Calu3 (cell line): Measurements from ENCODE around the gene NHERF1. TPM values are rescaled to one million over a fixed set of nuclear protein-coding genes. Genes with fewer than 3 reads are reported as not detected.

ENCODE experiments used
- BruUV-seq: library from RNA; stranded (reverse); fragments of 400-500 nt; replicated peaks from 2 replicates; lab custom pipeline; 2021; lab: Mats Ljungman, UMichigan
- CTCF ChIA-PET: fragments of 300-600 bp; sonication (Branson Sonifier 250); formaldehyde crosslinking; loops from one replicate; lab custom pipeline; 2022; ENCODE audit warnings: antibody characterized with exemption; lab: Charles Lee
- DNase-seq: peaks from one replicate; pipeline ENCODE4 v3.0.0; 2022
- H3K27ac Mint-ChIP-seq: one replicate; pipeline ENCODE4 v1.8.0; 2022; ENCODE audit warnings: mixed read lengths; ENCODE audit not compliant: unreplicated experiment
- H3K27me3 Mint-ChIP-seq: one replicate; pipeline ENCODE4 v1.8.0; 2022; ENCODE audit warnings: mixed read lengths; ENCODE audit not compliant: unreplicated experiment
- H3K36me3 Mint-ChIP-seq: one replicate; pipeline ENCODE4 v1.8.0; 2022; ENCODE audit warnings: mild to moderate bottlenecking, moderate library complexity, mixed read lengths; ENCODE audit not compliant: insufficient read depth, unreplicated experiment
- H3K4me1 Mint-ChIP-seq: one replicate; pipeline ENCODE4 v1.8.0; 2022; ENCODE audit warnings: mild to moderate bottlenecking, low read depth, mixed read lengths; ENCODE audit not compliant: unreplicated experiment
- H3K4me3 Mint-ChIP-seq: one replicate; pipeline ENCODE4 v1.8.0; 2022; ENCODE audit warnings: mild to moderate bottlenecking, low read depth, moderate library complexity, mixed read lengths; ENCODE audit not compliant: unreplicated experiment
- H3K9me3 Mint-ChIP-seq: one replicate; pipeline ENCODE4 v1.8.0; 2022; ENCODE audit warnings: low read depth, mixed read lengths; ENCODE audit not compliant: unreplicated experiment
- CTCF ChIP-seq: fragments of 200-600 bp; IDR thresholded peaks from one replicate; pipeline ENCODE4 v1.8.0; 2022; ENCODE audit warnings: antibody characterized with exemption; ENCODE audit not compliant: unreplicated experiment
- intact Hi-C: fragments of 100-400 bp; cut with micrococcal nuclease; formaldehyde crosslinking; loops from one replicate; pipeline ENCODE4 v1.10.0; 2022; ENCODE audit not compliant: unreplicated experiment
- total RNA-seq: library from RNA; stranded (reverse); gene quantifications from 2 replicates; pipeline ENCODE4 v1.2.3, GENCODE V29; 2022

The NHERF1 gene
- total RNA-seq, 1 experiment from 2014 or later = 114 TPM

GRCh38 chr17:74746922-74747321 is 1.5 kb upstream of the NHERF1 start:
- H3K36me3 Mint-ChIP-seq = peaks cover 45% of the 10 kb centered on the region
- no TSS peak for BruUV-seq
- TF ChIP-seq CTCF = no peak
- CTCF ChIA-PET = interaction anchor here (0.7 to 3.8 kb wide), 4 partner anchors 13 to 1183 kb away, joined by 3 to 38 read pairs (median 14); no protein-coding TSS in a partner anchor
- H3K9me3 Mint-ChIP-seq = no peaks in the 10 kb centered on the region
- intact Hi-C loops = loop anchor here (5.0 kb wide), 1 partner anchor 35 kb away; no protein-coding TSS in a partner anchor
- H3K27me3 Mint-ChIP-seq = peaks cover 22% of the 10 kb centered on the region
- H3K4me3 Mint-ChIP-seq = no peak overlapping the region
- no peak for DNase-seq
- no peak overlapping the region for H3K27ac Mint-ChIP-seq
- H3K4me1 Mint-ChIP-seq = peaks cover 25% of the 10 kb centered on the region

GRCh38 chr17:74748279-74748528 is 224 bp upstream of the NHERF1 start:
- BruUV-seq = no TSS peak
- peaks cover 55% of the 10 kb centered on the region for H3K36me3 Mint-ChIP-seq
- H3K9me3 Mint-ChIP-seq = no peaks in the 10 kb centered on the region
- intact Hi-C loops = loop anchor here (5.0 kb wide), 1 partner anchor 34 kb away; no protein-coding TSS in a partner anchor
- no peak for TF ChIP-seq CTCF
- peaks cover 13% of the 10 kb centered on the region for H3K27me3 Mint-ChIP-seq
- H3K27ac Mint-ChIP-seq = no peak overlapping the region
- DNase-seq = no peak
- peak overlapping the region; percentile 97 for H3K4me3 Mint-ChIP-seq
- CTCF ChIA-PET = no interaction called here
- H3K4me1 Mint-ChIP-seq = peaks cover 37% of the 10 kb centered on the region

- intact Hi-C loops = loop anchor here (5.0 kb wide), 1 partner anchor 33 kb away; no protein-coding TSS in a partner anchor
- Mint-ChIP-seq H3K9me3 (no peaks in the 10 kb centered on the region), H3K36me3 (peaks cover 51% of the 10 kb centered on the region), H3K27ac (peak overlapping the region; percentile 83), H3K4me3 (peak overlapping the region; percentile 97), H3K4me1 (peaks cover 31% of the 10 kb centered on the region), H3K27me3 (peaks cover under 1% of the 10 kb centered on the region)
- CTCF ChIA-PET = interaction anchor here (0.6 to 2.7 kb wide), 8 partner anchors 11 to 47 kb away, joined by 3 to 28 read pairs (median 4); partner anchors contain the start of gene NAT9
- no peak for TF ChIP-seq CTCF
- no TSS peak for BruUV-seq
- DNase-seq = peak; percentile 32
Measured at GRCh38 chr17:74749279-74750038, 1.0 kb downstream of the NHERF1 start.

- H3K36me3 Mint-ChIP-seq = peaks cover 55% of the 10 kb centered on the region
- intact Hi-C loops = no loop called here
Measured at GRCh38 chr17:74750039-74750326, 1.6 kb downstream of the NHERF1 start.

More at GRCh38 chr17:74750039-74750326, 1.6 kb downstream of the NHERF1 start:
- peaks cover 26% of the 10 kb centered on the region for H3K4me1 Mint-ChIP-seq
- no peak for DNase-seq
- no peaks in the 10 kb centered on the region for H3K27me3 Mint-ChIP-seq
- H3K27ac Mint-ChIP-seq = peak overlapping the region; percentile 83
- BruUV-seq = no TSS peak
- peak overlapping the region; percentile 97 for H3K4me3 Mint-ChIP-seq
- TF ChIP-seq CTCF = no peak
- no peaks in the 10 kb centered on the region for H3K9me3 Mint-ChIP-seq
- CTCF ChIA-PET = interaction anchor here (0.7 to 2.7 kb wide), 8 partner anchors 10 to 123 kb away, joined by 3 to 28 read pairs (median 4); partner anchors contain the start of genes FDXR and NAT9
